GM12872 (cell line): ENCODE results near the gene AP2B1.

Experiments
- CTCF ChIP-seq: IDR thresholded peaks from 3 replicates; pipeline ENCODE4 v1.5.1; 2011; ENCODE audit warnings: low read depth, mild to moderate bottlenecking, low read length, moderate library complexity; ENCODE audit not compliant: insufficient read depth

AP2B1 gene

GRCh38 chr17:35587074-35587961 is at the start of gene AP2B1:
AP2B1 (plus strand) TSS chr17:35587322; CDS start chr17:35594031, 6,709 bp downstream.
- TF ChIP-seq CTCF, result no peak

GRCh38 chr17:35537601-35538141 is 49.5 kb upstream of the AP2B1 start, which contains the start of gene SLFN12L:
SLFN12L (minus strand) TSS chr17:35537678; CDS start chr17:35522364, 15,314 bp downstream.
- TF ChIP-seq CTCF, result no peak

- TF ChIP-seq CTCF, result no peak
Measured at GRCh38 chr17:35539659-35540026, 47.5 kb upstream of the AP2B1 start.

- TF ChIP-seq CTCF, result no peak
Measured at GRCh38 chr17:35540589-35541404, 46.3 kb upstream of the AP2B1 start.

- no peak for TF ChIP-seq CTCF
Measured at GRCh38 chr17:35541434-35541833, 45.7 kb upstream of the AP2B1 start.

GRCh38 chr17:35542990-35543389 is 44.1 kb upstream of the AP2B1 start:
- TF ChIP-seq CTCF, result no peak

- TF ChIP-seq CTCF, result no peak
Measured at GRCh38 chr17:35543856-35544255, 43.3 kb upstream of the AP2B1 start.
